Activated naive CD4-positive, alpha-beta T cell treated with Interleukin-2 at 50 U/mL for 16 hours (primary cell): ENCODE results near the gene BFAR.
"Not testable (repeated sequence)": the region's sequence is repeated elsewhere in the genome, so short reads cannot be mapped to it uniquely, and the experiment has no call there.

ENCODE experiments used
- DNase-seq: peaks from one replicate; pipeline ENCODE4 v3.0.0-alpha.2; 2020

BFAR gene

GRCh38 chr16:14701859-14702258, 69.1 kb downstream of the BFAR start:
- not testable (repeated sequence) for DNase-seq

GRCh38 chr16:14702672-14703071, 69.9 kb downstream of the BFAR start:
- DNase-seq, result not testable (repeated sequence)

GRCh38 chr16:14703156-14704011, 70.6 kb downstream of the BFAR start, which contains the start of gene NPIPA3:
NPIPA3 (plus strand) TSS chr16:14703411; CDS start chr16:14708944, 5,533 bp downstream.
- DNase-seq, result not testable (repeated sequence)
